LoVo (cell line): Measurements from ENCODE around the gene NDUFS7.

Experiments used
- DNase-seq: peaks from one replicate; pipeline ENCODE4 v3.0.0-alpha.2; 2016; ENCODE audit warnings: low spot score

NDUFS7 gene

DNA sequence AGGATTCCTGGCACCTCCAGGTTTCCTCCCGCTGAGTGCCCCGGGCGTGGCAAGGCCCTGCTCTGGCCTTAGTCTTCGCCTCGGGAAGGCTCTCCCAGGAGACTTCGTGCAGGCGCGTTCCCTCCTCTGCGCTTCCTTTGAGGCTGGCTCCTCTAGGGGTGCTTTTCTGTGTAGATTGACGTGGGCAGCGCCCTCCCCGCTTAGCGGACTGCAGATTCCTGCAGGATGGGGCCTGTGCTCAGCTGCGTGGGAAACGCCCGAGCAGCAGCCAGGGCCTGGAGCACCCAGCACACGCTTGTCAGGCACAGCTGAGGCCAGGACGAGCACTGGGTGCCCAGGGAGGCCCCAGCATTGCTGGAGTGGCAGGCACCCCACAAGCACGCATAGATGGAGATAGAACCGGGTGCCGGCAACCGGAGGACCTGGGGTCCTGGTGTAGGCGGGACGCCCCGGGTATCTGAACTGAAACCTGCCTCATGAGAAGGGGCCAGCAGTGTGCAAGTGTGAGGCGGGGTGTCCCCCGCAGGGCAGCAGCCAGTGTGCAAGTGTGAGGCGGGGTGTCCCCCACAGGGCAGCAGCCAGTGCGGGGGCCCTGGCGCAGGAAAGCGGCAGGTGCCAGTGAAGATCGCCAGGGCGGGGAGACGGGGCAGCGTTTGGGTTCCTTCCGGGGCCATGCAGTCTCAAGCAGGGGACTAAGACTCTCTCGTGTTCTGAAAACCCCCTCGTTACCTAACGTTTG is 3.4 kb downstream of the NDUFS7 start:
- DNase-seq = no peak

- no peak for DNase-seq
These were observed 4.3 kb downstream of the NDUFS7 start for GRCh38 chr19:1387684-1388636.

DNA sequence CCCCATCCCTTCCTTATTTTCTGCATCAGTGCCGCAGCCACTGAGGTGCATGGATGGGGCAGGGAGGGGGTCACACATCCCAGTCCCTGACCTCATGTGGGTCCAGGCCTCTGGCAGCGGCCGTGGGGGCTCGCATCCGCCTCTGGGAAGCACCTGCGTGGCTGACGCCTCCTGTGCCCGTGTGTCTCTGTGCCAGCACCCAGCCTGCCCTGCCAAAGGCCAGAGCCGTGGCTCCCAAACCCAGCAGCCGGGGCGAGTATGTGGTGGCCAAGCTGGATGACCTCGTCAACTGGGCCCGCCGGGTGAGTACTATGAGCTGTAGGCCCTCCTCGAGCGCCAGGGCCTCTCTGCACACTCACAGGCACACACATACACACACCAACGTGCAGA is 4.9 kb downstream of the NDUFS7 start:
- no peak for DNase-seq

- no peak for DNase-seq
These were observed 5.6 kb downstream of the NDUFS7 start for GRCh38 chr19:1389033-1389940.

DNA sequence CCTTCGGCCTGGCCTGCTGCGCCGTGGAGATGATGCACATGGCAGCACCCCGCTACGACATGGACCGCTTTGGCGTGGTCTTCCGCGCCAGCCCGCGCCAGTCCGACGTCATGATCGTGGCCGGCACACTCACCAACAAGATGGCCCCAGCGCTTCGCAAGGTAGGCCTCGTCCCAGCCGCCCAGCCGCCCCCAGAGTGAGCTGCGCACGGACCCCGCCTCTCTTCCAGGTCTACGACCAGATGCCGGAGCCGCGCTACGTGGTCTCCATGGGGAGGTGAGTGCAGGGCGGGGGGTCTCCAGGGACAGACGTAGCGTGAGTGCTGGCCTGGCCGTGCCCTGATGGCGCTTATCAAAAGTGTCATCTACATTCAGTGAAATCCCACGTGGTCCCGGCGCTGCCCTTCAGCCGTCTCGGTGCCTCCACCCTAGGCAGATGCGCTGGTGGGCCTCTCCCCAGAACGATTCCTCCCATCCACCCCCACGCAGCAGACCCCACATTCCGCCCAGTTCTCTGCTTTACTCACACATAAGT is 7.2 kb downstream of the NDUFS7 start:
- no peak for DNase-seq

GRCh38 chr19:1392407-1392806 is 8.7 kb downstream of the NDUFS7 start:
- DNase-seq = no peak

DNA sequence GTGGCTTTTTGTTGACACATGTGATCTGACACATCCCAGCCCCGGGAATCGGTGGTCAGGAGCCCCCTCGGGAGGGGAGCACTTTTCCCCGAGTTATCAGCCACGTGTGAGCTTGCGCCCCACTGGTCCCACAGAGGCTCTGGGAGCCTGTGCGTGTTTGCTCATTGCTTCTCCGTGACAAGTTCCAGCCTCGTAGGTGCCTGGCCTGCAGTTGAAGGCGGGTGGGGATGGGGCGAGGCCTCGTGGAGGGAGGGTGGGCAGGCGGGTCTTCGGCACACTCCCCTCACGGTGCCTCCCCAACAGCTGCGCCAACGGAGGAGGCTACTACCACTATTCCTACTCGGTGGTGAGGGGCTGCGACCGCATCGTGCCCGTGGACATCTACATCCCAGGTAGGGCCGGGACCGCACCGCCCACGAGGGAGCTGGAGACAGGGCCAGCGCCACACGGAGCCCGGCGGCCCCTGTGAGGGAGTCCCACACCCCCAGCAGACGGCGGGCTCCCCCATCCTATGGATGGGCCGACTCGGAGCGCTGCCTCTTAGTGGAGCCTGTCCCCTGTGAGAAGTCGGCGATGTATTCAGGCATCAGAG is 9.3 kb downstream of the NDUFS7 start:
- DNase-seq = no peak

DNA sequence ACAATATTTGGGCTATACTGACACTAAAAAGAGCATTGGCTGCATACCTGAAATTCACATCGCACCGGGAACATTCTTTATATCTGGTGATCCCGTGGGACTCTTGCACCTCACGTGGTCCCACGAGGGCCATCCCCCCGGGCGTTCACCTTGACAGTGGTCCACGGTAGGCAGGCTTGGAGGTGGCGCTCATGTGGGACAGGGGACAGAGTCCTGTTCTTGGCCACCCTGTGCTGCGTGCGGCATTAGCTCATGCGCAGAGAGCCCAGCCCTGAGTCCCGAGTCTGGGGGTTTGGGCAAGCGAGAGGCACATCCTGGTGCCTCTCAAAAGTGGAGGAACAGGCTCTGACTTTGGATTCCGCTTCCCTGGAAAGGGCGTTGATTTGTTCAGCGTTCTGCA is 10.1 kb downstream of the NDUFS7 start:
- no peak for DNase-seq

DNA sequence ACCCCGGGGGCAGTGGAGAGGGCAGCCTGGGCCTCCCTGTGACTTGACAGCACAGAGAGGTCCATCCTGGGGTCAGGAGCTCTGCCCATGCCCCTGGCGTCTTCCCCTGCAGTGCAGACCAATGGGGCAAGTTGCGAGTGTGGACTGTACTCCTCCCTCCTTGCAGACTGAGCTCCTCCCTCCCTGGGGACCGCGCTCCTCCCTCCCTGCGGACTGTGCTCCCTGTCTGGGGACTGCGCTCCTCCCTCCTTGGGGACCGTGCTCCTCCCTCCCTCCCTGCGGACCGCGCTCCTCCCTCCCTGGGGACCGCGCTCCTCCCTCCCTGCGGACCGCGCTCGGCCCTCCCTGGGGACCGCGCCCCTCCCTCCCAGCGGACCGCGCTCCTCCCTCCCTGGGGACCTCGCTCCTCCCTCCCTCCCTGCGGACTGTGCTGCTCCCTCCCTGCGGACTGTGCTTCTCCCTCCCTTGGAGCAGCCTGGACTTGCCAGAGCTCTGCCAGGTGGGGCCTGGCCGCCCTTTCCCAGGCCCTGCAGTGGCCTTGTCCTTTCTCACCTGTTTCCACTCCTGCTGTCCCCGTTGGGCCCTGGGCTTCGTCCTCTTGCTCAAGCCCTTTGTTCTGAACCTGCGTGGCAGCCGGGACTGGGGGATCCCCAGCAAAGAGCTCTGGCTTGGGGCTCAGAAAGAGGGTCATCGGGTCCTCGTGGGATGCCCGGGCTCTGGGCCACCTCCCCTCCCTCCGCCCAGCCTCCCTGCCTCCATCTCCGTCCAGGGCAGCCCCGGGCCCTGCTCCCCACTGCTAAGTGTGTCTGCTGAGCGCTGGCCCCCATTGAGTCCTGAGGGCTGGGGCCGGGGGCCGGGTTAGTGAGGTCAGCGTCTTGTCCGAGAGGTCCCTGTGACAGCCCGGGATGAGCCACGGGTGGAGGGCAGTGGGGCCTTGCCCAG is 10.8 kb downstream of the NDUFS7 start:
- DNase-seq = no peak

- DNase-seq = no peak
These were observed 11.7 kb downstream of the NDUFS7 start for GRCh38 chr19:1395194-1396018.

- DNase-seq = no peak
These were observed 12.5 kb downstream of the NDUFS7 start for GRCh38 chr19:1396019-1396767.

DNA sequence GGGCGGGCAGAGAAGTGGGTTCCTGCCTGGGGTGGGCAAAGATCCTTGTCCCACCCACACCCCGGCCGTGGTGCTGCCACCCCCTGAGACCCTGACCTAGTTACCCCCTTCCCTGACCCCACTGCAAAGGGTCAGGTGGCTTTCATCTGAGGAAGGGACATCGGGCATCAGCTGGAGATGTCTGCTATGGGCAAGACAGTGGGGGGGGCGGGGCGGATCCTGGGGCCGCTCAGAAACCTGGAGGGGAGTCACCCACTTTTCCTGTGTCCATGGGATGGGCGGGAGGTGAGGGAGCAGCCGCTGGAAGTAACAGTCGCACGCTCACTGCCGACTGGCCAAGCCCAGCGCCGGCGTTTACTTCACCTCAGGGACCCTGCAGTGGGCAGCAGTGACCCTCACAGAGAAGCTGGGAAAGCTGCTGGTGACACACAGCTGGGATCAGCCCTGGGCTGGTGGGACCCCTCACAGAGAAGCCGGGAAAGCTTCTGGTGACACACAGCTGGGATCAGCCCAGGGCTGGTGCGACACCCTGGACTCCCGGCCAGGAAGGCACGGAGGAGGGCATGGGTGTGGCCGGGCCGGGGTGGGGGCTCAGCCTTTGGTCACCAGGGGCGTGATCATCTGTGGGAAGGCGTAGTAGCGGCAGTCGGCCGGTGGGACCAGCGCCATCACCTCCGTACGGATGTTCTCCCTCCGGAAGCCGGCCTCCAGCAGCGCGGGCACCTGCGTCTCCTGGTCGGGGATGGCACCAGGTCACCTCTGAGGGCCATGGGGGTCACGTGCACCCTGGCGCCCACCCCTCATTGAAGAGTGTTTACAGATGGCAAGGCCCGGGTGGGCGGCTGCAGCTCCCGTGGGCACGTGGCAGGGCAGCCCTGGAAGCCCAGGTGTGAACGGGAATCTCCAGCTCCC is 13.3 kb downstream of the NDUFS7 start:
- no peak for DNase-seq

GRCh38 chr19:1397838-1398237 is 14.1 kb downstream of the NDUFS7 start:
- DNase-seq = no peak

- DNase-seq = no peak
These were observed 15.4 kb downstream of the NDUFS7 start for GRCh38 chr19:1399079-1399478.

DNA sequence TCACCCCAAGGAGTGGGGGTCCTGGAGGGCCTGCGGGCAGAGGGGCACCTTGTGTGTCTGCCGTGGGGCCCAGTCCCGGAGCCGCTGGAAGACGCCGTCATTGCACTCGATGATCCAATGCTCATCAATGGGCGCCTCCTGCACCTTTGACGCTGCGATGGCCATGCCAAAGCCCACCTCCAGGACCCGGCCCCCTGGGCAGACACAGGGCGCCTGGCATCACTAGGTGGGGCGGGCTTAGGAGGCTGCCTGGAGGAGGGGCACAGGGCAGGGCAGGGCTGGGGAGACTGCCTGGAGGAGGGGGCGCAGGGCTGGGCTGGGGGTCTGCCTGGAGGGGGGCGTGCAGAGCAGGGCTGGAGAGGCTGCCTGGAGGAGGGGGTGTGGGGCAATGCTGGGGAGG is 16.0 kb downstream of the NDUFS7 start:
- DNase-seq = no peak

DNA sequence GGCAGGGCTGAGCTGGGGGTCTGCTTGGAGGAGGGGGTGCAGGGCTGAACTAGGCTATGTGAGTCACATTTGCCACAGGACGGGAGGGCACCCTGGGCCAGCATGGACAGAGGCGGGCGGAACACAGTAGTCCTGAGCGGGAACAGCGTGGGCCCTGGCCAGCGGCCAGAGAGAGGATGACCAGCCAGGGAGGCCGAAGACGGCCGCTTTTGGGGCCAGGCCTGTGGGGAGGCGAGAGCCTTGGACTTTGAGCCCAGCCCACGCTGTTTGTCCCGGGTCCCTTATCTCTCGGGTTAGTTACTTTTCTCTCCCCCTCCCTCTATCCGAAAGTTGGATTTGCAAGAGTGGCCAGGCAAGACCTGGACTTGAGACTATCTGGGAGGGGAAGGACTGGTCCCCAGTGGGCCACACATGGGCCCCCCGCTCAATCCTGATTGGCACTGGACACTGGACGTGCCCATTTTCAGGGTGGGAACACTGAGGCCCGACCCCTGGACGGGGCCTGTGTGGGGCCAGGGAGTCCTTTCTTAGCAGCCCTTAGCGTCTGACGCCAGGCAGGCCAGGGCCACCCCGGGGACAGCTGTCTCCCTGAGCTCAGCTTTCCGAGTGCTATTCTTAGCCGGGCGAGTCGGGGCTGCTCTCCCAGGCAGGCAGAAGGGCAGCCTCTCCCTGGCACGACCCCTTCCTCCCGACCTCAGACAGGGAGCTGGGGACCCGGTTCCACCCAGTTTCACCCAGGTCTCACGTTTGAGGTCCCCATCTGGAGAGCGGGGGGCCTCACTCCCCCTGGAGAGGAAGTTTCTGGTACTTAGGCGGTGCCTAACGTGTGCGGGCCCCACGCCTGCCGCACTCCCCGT is 16.8 kb downstream of the NDUFS7 start:
- DNase-seq = no peak
